ENCODE results near the gene EIPR1. TPM values are rescaled to one million over a fixed set of nuclear protein-coding genes. Genes with fewer than 3 reads are reported as not detected.

The EIPR1 gene
- total RNA-seq, 4 donors from 2014 or later = 13.8 to 19.0 (median 15.3) TPM

DNA sequence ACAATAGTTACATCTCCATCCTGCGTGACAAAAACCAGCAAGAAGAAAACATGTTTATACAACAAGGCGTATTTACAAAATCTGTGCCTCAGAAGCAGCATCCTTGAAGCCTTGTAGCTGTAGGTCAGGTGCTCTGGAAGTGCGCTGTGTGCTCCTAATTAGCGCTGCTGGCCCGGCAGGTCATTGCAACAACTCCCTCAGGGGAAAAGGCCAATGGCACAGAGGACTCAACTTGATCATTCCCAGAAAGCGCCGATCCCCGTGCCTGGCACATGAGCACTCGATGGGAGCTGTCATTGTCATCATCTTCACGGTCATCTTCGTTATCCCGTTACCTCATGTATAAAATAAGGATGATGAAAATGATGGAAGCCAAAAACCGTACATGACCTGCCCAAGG, 58.5 kb downstream of the EIPR1 start:
- Histone ChIP-seq H3K9me3 (no peaks in the 10 kb centered on the region), H3K27ac (replicated peaks in 1 of 4) (no peak overlapping the region), H3K27me3 (no peaks in the 10 kb centered on the region), H3K4me1 (no peaks in the 10 kb centered on the region), H3K36me3 (peaks cover 0 to 13% (median 6%) of the 10 kb centered on the region in 4 donors), H3K4me3 (no peak overlapping the region)
- no peak for DNase-seq (ENCODE audit: extremely low spot score)
- WGBS = 90% methylated on average over 13 of the region's 13 CpGs
- TF ChIP-seq POLR2AphosphoS5 (IDR thresholded peaks at IDR 0.05) (no peak), POLR2A (IDR thresholded peaks at IDR 0.05; ENCODE audit: low read depth) (no peak), EP300 (IDR thresholded peaks at IDR 0.05) (no peak)
- TF ChIP-seq, protein P1, sequence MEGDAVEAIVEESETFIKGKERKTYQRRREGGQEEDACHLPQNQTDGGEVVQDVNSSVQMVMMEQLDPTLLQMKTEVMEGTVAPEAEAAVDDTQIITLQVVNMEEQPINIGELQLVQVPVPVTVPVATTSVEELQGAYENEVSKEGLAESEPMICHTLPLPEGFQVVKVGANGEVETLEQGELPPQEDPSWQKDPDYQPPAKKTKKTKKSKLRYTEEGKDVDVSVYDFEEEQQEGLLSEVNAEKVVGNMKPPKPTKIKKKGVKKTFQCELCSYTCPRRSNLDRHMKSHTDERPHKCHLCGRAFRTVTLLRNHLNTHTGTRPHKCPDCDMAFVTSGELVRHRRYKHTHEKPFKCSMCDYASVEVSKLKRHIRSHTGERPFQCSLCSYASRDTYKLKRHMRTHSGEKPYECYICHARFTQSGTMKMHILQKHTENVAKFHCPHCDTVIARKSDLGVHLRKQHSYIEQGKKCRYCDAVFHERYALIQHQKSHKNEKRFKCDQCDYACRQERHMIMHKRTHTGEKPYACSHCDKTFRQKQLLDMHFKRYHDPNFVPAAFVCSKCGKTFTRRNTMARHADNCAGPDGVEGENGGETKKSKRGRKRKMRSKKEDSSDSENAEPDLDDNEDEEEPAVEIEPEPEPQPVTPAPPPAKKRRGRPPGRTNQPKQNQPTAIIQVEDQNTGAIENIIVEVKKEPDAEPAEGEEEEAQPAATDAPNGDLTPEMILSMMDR (IDR thresholded peaks at IDR 0.05) = no peak
- intact Hi-C loops (cut with DNase I) = no loop called here

DNA sequence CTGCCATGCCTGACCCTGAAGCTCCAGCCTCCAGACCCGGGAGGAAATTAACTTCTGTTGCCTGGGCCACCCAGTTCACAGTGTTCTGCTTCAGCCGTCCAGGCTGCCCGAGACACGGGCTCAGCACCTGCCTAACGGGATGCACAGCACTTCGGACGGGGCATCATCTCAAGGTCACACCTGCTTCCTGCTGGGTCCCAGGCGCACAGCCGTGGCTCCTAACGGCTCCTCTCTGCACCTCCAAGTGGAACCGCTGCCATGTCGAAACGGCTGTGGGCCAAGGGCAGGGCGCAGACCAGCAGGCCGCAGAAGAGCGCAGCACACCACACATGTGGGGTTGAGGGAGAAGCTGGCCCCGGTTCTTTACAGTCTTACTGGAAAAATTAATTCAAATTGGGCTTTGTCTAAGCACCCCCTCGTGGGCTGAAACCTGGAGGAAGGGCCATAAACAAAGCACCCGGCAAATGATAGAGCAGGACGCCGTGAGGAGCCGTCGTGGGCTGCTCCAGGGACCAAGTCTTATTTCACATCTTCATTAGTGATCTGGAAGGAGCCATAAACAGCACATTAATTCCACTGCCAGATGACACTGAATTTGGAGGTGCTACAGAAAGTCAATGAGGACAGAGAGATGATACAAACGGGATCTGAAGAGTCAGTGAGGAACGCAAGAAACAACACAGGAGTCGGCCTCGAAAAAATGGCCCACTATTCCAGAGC, 59.6 kb downstream of the EIPR1 start:
- Histone ChIP-seq H3K27ac (replicated peaks in 1 of 4) (no peak overlapping the region), H3K4me3 (no peak overlapping the region), H3K4me1 (no peaks in the 10 kb centered on the region), H3K27me3 (no peaks in the 10 kb centered on the region), H3K9me3 (no peaks in the 10 kb centered on the region), H3K36me3 (peaks cover 0 to 8% (median 4%) of the 10 kb centered on the region in 4 donors)
- intact Hi-C loops (cut with DNase I) = no loop called here
- WGBS = 93% methylated on average over 18 of the region's 27 CpGs
- no peak for TF ChIP-seq POLR2A (IDR thresholded peaks at IDR 0.05; ENCODE audit: low read depth)
- TF ChIP-seq, protein P1 (IDR thresholded peaks at IDR 0.05) = no peak
- no peak for TF ChIP-seq EP300 (IDR thresholded peaks at IDR 0.05)
- no peak for TF ChIP-seq POLR2AphosphoS5 (IDR thresholded peaks at IDR 0.05)
- no peak for DNase-seq (ENCODE audit: extremely low spot score)

DNA sequence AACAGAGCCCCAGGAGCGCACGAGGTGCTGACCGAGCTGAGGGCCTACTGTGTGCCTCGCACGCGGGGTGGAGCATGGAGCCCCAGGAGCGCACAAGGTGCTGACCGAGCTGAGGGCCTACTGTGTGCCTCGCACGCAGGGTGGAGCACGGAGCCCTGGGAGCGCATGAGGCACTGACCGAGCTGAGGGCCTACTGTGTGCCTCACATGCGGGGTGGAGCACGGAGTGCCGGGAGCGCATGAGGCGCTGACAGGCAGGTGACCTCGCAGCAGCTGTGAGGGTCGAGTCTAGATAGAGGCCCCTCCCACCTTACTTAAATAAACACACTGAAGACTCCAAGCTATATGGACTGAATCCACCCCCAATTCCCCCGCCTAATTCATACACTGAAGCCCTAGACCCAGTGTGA, 60.3 kb downstream of the EIPR1 start:
- Histone ChIP-seq H3K4me3 (no peak overlapping the region), H3K9me3 (no peaks in the 10 kb centered on the region), H3K27ac (replicated peaks in 1 of 4) (no peak overlapping the region), H3K27me3 (no peaks in the 10 kb centered on the region), H3K36me3 (peaks cover 0 to 8% (median 4%) of the 10 kb centered on the region in 4 donors), H3K4me1 (no peaks in the 10 kb centered on the region)
- intact Hi-C loops (cut with DNase I) = no loop called here
- 92% methylated on average over 4 of the region's 21 CpGs for WGBS
- no peak for DNase-seq (ENCODE audit: extremely low spot score)
- TF ChIP-seq EP300 (IDR thresholded peaks at IDR 0.05) = no peak
- TF ChIP-seq POLR2A (IDR thresholded peaks at IDR 0.05; ENCODE audit: low read depth) = no peak
- TF ChIP-seq POLR2AphosphoS5 (IDR thresholded peaks at IDR 0.05) = no peak
- TF ChIP-seq, protein P1 (IDR thresholded peaks at IDR 0.05) = no peak

DNA sequence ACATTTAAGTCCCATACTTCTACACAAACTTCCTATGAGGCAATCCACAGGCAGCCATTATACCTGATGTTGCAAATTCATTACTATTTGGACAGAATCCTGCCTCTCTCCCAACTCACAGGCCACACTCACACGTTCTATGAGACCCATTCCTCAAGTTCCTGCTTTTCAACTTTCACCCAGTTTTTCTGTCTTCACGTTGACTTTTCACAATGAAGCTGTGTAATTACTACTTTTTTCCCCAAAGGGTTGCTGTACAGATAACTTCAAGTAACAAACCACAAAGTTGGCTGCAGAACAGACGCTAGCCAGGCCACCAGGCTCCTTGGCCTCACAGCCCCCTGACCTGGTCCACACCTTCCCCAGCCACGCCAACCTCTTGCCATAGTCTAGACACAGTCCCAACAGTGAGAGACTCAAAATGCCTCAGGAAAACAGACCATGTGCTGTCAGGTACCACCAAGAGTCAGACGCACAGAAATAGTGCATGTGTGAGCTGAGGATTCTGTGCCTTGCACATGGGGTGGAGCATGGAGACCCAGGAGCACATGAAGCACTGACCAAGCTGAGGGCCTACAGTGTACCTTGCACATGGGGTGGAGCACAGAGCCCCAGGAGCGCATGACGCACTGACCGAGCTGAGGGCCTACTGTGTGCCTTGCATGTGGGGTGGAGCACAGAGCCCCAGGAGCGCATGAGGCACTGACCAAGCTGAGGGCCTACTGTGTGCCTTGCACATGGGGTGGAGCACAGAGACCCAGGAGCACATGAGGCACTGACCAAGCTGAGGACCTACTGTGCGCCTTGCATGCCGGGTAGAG, 61.0 kb downstream of the EIPR1 start:
- DNase-seq (ENCODE audit: extremely low spot score) = no peak
- no peak overlapping the region for H3K27ac ChIP-seq (replicated peaks in 1 of 4)
- no peak for TF ChIP-seq POLR2A (IDR thresholded peaks at IDR 0.05; ENCODE audit: low read depth)
- TF ChIP-seq POLR2AphosphoS5 (IDR thresholded peaks at IDR 0.05) = no peak
- TF ChIP-seq, protein P1 (IDR thresholded peaks at IDR 0.05) = no peak
- no peak for TF ChIP-seq EP300 (IDR thresholded peaks at IDR 0.05)
- intact Hi-C loops (cut with DNase I) = no loop called here
- no peaks in the 10 kb centered on the region for H3K27me3 ChIP-seq
- no peaks in the 10 kb centered on the region for H3K9me3 ChIP-seq
- H3K4me1 ChIP-seq = no peaks in the 10 kb centered on the region
- H3K36me3 ChIP-seq = peaks cover 0 to 8% (median 2%) of the 10 kb centered on the region in 4 donors
- WGBS = 96% methylated on average over 6 of the region's 11 CpGs
- H3K4me3 ChIP-seq = no peak overlapping the region

Data from esophagus muscularis mucosa (tissue), 4 donors.